HEK293 (cell line): ENCODE results near the gene ZNF385D.

ENCODE experiments used
- CTCF ChIA-PET: fragments of 350-600 bp; formaldehyde crosslinking; extraction: SDS; loops from one replicate; lab custom pipeline; 2021; ENCODE audit warnings: antibody characterized with exemption; lab: Yijun Ruan, JAX
- POLR2A ChIA-PET: fragments of 300-600 bp; formaldehyde crosslinking; extraction: SDS; loops from one replicate; lab custom pipeline; 2020; ENCODE audit warnings: antibody characterized with exemption, inconsistent platforms; lab: Yijun Ruan, JAX
- H3K27ac ChIP-seq: fragments of 200-500 bp; sonication (Bioruptor generic); 2 replicates; pipeline ENCODE4 v1.5.1; 2014; ENCODE audit warnings: low read depth, low read length, control low read depth, inconsistent platforms; ENCODE audit errors: extremely low read depth
- H3K36me3 ChIP-seq, 2 experiments: fragments of 200-500 bp in 1 of 2; sonication (Bioruptor generic) in 1 of 2; 1 replicate in 1 of 2; 2 replicates in 1 of 2; pipeline ENCODE4 v1.5.1; 2014 to 2017; ENCODE audit warnings: inconsistent platforms in 2 of 2, low read length in 2 of 2; ENCODE audit not compliant: control insufficient read depth in 2 of 2, insufficient read depth in 1 of 2
- H3K4me1 ChIP-seq: fragments of 200-500 bp; sonication (Bioruptor generic); 2 replicates; pipeline ENCODE4 v1.5.1; 2014; ENCODE audit warnings: mild to moderate bottlenecking, low read length, inconsistent platforms; ENCODE audit not compliant: control insufficient read depth, insufficient read depth
- H3K4me3 ChIP-seq: 2 replicates; pipeline ENCODE4 v1.5.1; 2011; ENCODE audit warnings: low read depth, mild to moderate bottlenecking, control low read depth, low read length, moderate library complexity
- H3K9me3 ChIP-seq: fragments of 200-500 bp; sonication (Bioruptor generic); 2 replicates; pipeline ENCODE4 v1.5.1; 2014; ENCODE audit warnings: low read depth, low read length, inconsistent platforms; ENCODE audit not compliant: control insufficient read depth, insufficient read depth
- GLI4 ChIP-seq: fragments of 450-650 bp; formaldehyde crosslinking; IDR thresholded peaks from 2 replicates; pipeline ENCODE4 v1.5.1; 2016; ENCODE audit warnings: missing biosample characterization, missing genetic modification characterization
- GLIS2 ChIP-seq: fragments of 450-650 bp; formaldehyde crosslinking; IDR thresholded peaks from 2 replicates; pipeline ENCODE4 v1.5.1; 2016; ENCODE audit warnings: missing biosample characterization, missing genetic modification characterization
- PBX3 ChIP-seq: sonication (generic); formaldehyde crosslinking; IDR thresholded peaks from 2 replicates; pipeline ENCODE4 v1.8.1; 2022; ENCODE audit warnings: mild to moderate bottlenecking, moderate library complexity, missing genetic modification reagents
- PRDM2 ChIP-seq: fragments of 450-650 bp; formaldehyde crosslinking; IDR thresholded peaks from 2 replicates; pipeline ENCODE4 v1.5.1; 2016; ENCODE audit warnings: missing biosample characterization, missing genetic modification characterization, borderline replicate concordance
- SP7 ChIP-seq: fragments of 450-650 bp; formaldehyde crosslinking; IDR thresholded peaks from 2 replicates; pipeline ENCODE4 v1.5.1; 2016; ENCODE audit warnings: missing biosample characterization, missing genetic modification characterization
- WT1 ChIP-seq: fragments of 450-650 bp; formaldehyde crosslinking; IDR thresholded peaks from 2 replicates; pipeline ENCODE4 v1.5.1; 2016; ENCODE audit warnings: missing biosample characterization, missing genetic modification characterization
- ZFHX2 ChIP-seq: fragments of 450-650 bp; formaldehyde crosslinking; conservative IDR thresholded peaks from 2 replicates; pipeline ENCODE4 v1.5.1; 2016; ENCODE audit warnings: missing biosample characterization, missing genetic modification characterization
- ZFP41 ChIP-seq: fragments of 450-650 bp; formaldehyde crosslinking; IDR thresholded peaks from 2 replicates; pipeline ENCODE4 v1.5.1; 2016; ENCODE audit warnings: missing biosample characterization, missing genetic modification characterization, borderline replicate concordance
- ZNF132 ChIP-seq: fragments of 450-650 bp; formaldehyde crosslinking; IDR thresholded peaks from 2 replicates; pipeline ENCODE4 v1.5.1; 2017; ENCODE audit warnings: missing biosample characterization, missing genetic modification characterization, borderline replicate concordance
- ZNF239 ChIP-seq: fragments of 450-650 bp; formaldehyde crosslinking; IDR thresholded peaks from 2 replicates; pipeline ENCODE4 v1.5.1; 2016; ENCODE audit warnings: missing biosample characterization, missing genetic modification characterization
- ZNF280D ChIP-seq: fragments of 450-650 bp; formaldehyde crosslinking; IDR thresholded peaks from 2 replicates; pipeline ENCODE4 v1.5.1; 2016; ENCODE audit warnings: missing biosample characterization, missing genetic modification characterization
- ZNF530 ChIP-seq: fragments of 450-650 bp; formaldehyde crosslinking; IDR thresholded peaks from 2 replicates; pipeline ENCODE4 v1.5.1; 2016; ENCODE audit warnings: low read depth, missing biosample characterization, missing genetic modification characterization
- ZNF580 ChIP-seq: fragments of 450-650 bp; formaldehyde crosslinking; IDR thresholded peaks from 2 replicates; pipeline ENCODE4 v1.5.1; 2016; ENCODE audit warnings: missing biosample characterization, missing genetic modification characterization
- ZNF645 ChIP-seq: fragments of 450-650 bp; formaldehyde crosslinking; IDR thresholded peaks from 2 replicates; pipeline ENCODE4; 2016; ENCODE audit warnings: missing biosample characterization, missing genetic modification characterization
- ZNF660 ChIP-seq: fragments of 450-650 bp; IDR thresholded peaks from 2 replicates; pipeline ENCODE4 v1.5.1; 2018; ENCODE audit warnings: missing biosample characterization, mild to moderate bottlenecking, missing genetic modification characterization
- ZNF664 ChIP-seq: fragments of 450-650 bp; formaldehyde crosslinking; IDR thresholded peaks from 2 replicates; pipeline ENCODE4 v1.5.1; 2016; ENCODE audit warnings: missing biosample characterization, missing genetic modification characterization
- ZNF704 ChIP-seq: fragments of 450-650 bp; formaldehyde crosslinking; IDR thresholded peaks from 2 replicates; pipeline ENCODE4 v1.5.1; 2016; ENCODE audit warnings: missing biosample characterization, missing genetic modification characterization
- ZNF791 ChIP-seq: fragments of 450-650 bp; formaldehyde crosslinking; IDR thresholded peaks from 2 replicates; pipeline ENCODE4 v1.5.1; 2016; ENCODE audit warnings: missing biosample characterization, missing genetic modification characterization
- ZNF792 ChIP-seq: fragments of 450-650 bp; formaldehyde crosslinking; IDR thresholded peaks from 2 replicates; pipeline ENCODE4 v1.5.1; 2016; ENCODE audit warnings: missing biosample characterization, missing genetic modification characterization
- ZSCAN23 ChIP-seq: fragments of 450-650 bp; formaldehyde crosslinking; IDR thresholded peaks from 2 replicates; pipeline ENCODE4 v1.5.1; 2016; ENCODE audit warnings: missing biosample characterization, missing genetic modification characterization

Gene ZNF385D

GRCh38 chr3:21718943-21719591 is 31.9 kb downstream of the ZNF385D start:
- Histone ChIP-seq H3K9me3 (no peaks in the 10 kb centered on the region), H3K4me1 (no peaks in the 10 kb centered on the region), H3K27ac (no peak overlapping the region), H3K36me3 (no peaks in the 10 kb centered on the region), H3K4me3 (no peak overlapping the region)
- no peak for TF ChIP-seq ZNF704
- TF ChIP-seq GLIS2 (tag by site-specific recombination): no peak
- TF ChIP-seq ZNF645 (tag by site-specific recombination): no peak
- TF ChIP-seq ZNF530 (tag by site-specific recombination): no peak
- no peak for TF ChIP-seq ZNF132 (tag by site-specific recombination)
- TF ChIP-seq ZNF660 (tag by site-specific recombination): no peak
- no peak for TF ChIP-seq GLI4 (tag by site-specific recombination)
- ChIA-PET CTCF (interaction anchor here (0.6 kb wide), 1 partner anchor 25 kb away, joined by 3 read pairs; no protein-coding TSS in a partner anchor), POLR2A (no interaction called here)

GRCh38 chr3:21718161-21718765 is 32.7 kb downstream of the ZNF385D start:
- CTCF ChIA-PET: no interaction called here
- H3K4me3 ChIP-seq: no peak overlapping the region
- no peak for TF ChIP-seq ZNF792 (tag by site-specific recombination)
- no peak for TF ChIP-seq ZFHX2 (tag by site-specific recombination)
- TF ChIP-seq ZNF280D (tag by site-specific recombination): no peak
- TF ChIP-seq ZSCAN23 (tag by site-specific recombination): no peak
- no peak for TF ChIP-seq ZFP41 (tag by site-specific recombination)
- TF ChIP-seq ZNF239 (tag by site-specific recombination): no peak
- TF ChIP-seq WT1 (tag by site-specific recombination): no peak
- TF ChIP-seq ZNF791 (tag by site-specific recombination): no peak
- no peak for TF ChIP-seq PBX3
- no peak for TF ChIP-seq PRDM2 (tag by site-specific recombination)
- TF ChIP-seq ZNF580 (tag by site-specific recombination): no peak
- no peak for TF ChIP-seq SP7 (tag by site-specific recombination)
- TF ChIP-seq ZNF664: no peak
- no peak for TF ChIP-seq ZNF704

More at GRCh38 chr3:21718161-21718765, 32.7 kb downstream of the ZNF385D start:
- Histone ChIP-seq H3K4me1 (no peaks in the 10 kb centered on the region), H3K36me3 (no peaks in the 10 kb centered on the region), H3K9me3 (no peaks in the 10 kb centered on the region), H3K27ac (no peak overlapping the region)
- POLR2A ChIA-PET: no interaction called here
